KBM-7 (cell line): ENCODE measurements around the gene KCNC1.

Experiments
- DNase-seq: peaks from one replicate; pipeline ENCODE4 v3.0.0-alpha.2; 2015
- in situ Hi-C: fragments of 300-500 bp; cut with MboI; formaldehyde crosslinking; loops from 2 replicates; pipeline ENCODE4 v1.14.3; 2020; ENCODE audit warnings: low sequenced_read_pairs, low pct_unique_long_range_greater_than_20kb, mixed read lengths

The KCNC1 gene

GRCh38 chr11:17767914-17768313 is 33.3 kb downstream of the KCNC1 start:
- in situ Hi-C loops: no loop called here
- DNase-seq: no peak

- no peak for DNase-seq
- in situ Hi-C loops: no loop called here
These were observed 34.0 kb downstream of the KCNC1 start for GRCh38 chr11:17768547-17768946.

- in situ Hi-C loops: no loop called here
- no peak for DNase-seq
These were observed 34.6 kb downstream of the KCNC1 start for GRCh38 chr11:17769218-17769617.

GRCh38 chr11:17770048-17770652 is 35.6 kb downstream of the KCNC1 start:
- in situ Hi-C loops: no loop called here
- DNase-seq: peak; percentile 23

- no peak for DNase-seq
- in situ Hi-C loops: no loop called here
These were observed 36.3 kb downstream of the KCNC1 start for GRCh38 chr11:17770917-17771316.

- DNase-seq: no peak
- in situ Hi-C loops: no loop called here
These were observed 36.8 kb downstream of the KCNC1 start for GRCh38 chr11:17771415-17771814.

- no peak for DNase-seq
- in situ Hi-C loops: no loop called here
These were observed 37.3 kb downstream of the KCNC1 start for GRCh38 chr11:17771841-17772401.

- in situ Hi-C loops: no loop called here
- no peak for DNase-seq
These were observed 38.4 kb downstream of the KCNC1 start for GRCh38 chr11:17772704-17773600.

GRCh38 chr11:17773674-17774073 is 39.1 kb downstream of the KCNC1 start:
- in situ Hi-C loops: no loop called here
- no peak for DNase-seq

- no peak for DNase-seq
- in situ Hi-C loops: no loop called here
These were observed 39.9 kb downstream of the KCNC1 start for GRCh38 chr11:17774232-17775034.

GRCh38 chr11:17775035-17775348 is 40.4 kb downstream of the KCNC1 start:
- in situ Hi-C loops: no loop called here
- DNase-seq: no peak

- no peak for DNase-seq
- in situ Hi-C loops: no loop called here
These were observed 41.1 kb downstream of the KCNC1 start for GRCh38 chr11:17775507-17776211.

- DNase-seq: no peak
- in situ Hi-C loops: no loop called here
These were observed 41.8 kb downstream of the KCNC1 start for GRCh38 chr11:17776212-17776875.

- in situ Hi-C loops: no loop called here
- DNase-seq: no peak
These were observed 42.6 kb downstream of the KCNC1 start for GRCh38 chr11:17777086-17777737.

GRCh38 chr11:17777738-17778091 is 43.1 kb downstream of the KCNC1 start:
- DNase-seq: no peak

GRCh38 chr11:17778352-17778751 is 43.8 kb downstream of the KCNC1 start:
- in situ Hi-C loops: no loop called here
- no peak for DNase-seq

More at GRCh38 chr11:17777738-17778091, 43.1 kb downstream of the KCNC1 start:
- in situ Hi-C loops: no loop called here

GRCh38 chr11:17778956-17779860 is 44.6 kb downstream of the KCNC1 start:
- DNase-seq: no peak
- in situ Hi-C loops: no loop called here
